GM18520 (cell line): ENCODE measurements around the gene STOX2.
"Not testable (repeated sequence)": the region's sequence is repeated elsewhere in the genome, so short reads cannot be mapped to it uniquely, and the experiment has no call there.

Experiments used
- ATAC-seq: cut with Tn5 transposase; IDR thresholded peaks from one replicate; pipeline ENCODE4 v1.9.1; 2021; ENCODE audit not compliant: unreplicated experiment

STOX2 gene

DNA sequence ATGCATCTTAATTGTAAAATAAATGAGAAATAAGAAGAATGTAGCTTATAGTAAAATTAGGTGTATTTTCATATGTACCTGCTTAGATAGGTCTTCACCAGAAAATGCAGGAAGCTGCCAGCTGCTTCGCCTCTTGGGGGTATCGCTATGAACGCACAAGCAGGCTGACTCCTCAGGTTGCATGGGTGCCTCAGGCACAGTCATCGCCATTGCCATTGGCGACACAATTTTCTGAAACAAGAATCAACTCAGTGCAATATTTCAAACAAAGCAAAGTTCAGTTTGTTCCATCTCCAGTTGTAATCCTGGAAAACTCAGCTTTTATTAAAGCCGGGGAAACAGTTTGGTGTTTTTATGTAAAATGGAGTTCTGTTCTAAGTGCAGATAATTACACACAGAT lies 29.7 kb downstream of the STOX2 start:
- ATAC-seq = no peak

DNA sequence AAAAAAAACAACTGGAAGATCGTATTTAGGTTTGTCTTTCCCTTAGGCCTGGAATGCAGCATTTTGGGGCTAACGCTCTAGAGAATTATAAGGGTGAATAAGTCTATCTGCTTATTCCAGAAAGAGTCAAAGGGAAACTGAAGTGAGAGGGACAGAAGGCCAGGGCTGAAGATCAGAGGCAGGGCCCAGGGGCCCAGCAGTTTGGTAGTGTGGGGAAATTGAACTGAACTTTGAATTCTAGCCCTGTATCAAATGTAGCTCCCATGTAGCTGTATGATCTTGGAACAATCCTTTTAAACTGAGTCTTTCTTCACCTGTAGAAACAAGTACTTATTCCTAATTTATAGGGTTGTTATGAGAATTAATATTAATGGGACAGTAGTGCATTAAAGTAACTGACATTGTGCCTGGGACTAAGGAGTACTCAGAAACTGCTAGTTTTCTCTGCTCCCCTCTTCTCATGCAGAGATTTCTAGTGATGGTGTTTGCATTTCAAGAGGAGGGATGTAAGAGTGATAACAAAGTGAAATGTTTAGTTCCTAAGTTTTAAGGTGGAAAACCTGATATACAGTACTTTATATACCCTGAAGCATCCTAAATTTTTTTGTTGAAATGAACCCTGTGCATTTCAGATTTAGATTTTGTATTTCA lies 30.4 kb downstream of the STOX2 start:
- no peak for ATAC-seq

DNA sequence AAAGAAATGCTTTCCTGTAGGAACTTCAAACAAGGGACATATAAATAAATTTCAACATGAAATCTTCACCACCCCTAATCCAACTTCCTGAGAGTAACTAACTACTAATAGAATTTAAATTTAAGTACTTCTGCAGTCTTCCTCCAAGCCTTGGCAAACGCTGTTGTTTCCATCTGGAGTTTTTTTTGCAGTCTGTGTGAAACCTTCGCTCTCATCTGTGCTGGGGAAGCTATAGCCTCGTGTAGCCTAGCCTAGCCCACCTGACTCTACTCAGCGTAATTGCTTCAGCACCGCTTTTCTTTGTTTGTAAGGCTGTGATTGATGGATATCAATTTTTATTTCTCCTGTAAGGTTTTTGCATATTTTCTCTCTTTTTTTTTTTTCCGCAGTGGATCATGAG lies 30.9 kb downstream of the STOX2 start:
- no peak for ATAC-seq

DNA sequence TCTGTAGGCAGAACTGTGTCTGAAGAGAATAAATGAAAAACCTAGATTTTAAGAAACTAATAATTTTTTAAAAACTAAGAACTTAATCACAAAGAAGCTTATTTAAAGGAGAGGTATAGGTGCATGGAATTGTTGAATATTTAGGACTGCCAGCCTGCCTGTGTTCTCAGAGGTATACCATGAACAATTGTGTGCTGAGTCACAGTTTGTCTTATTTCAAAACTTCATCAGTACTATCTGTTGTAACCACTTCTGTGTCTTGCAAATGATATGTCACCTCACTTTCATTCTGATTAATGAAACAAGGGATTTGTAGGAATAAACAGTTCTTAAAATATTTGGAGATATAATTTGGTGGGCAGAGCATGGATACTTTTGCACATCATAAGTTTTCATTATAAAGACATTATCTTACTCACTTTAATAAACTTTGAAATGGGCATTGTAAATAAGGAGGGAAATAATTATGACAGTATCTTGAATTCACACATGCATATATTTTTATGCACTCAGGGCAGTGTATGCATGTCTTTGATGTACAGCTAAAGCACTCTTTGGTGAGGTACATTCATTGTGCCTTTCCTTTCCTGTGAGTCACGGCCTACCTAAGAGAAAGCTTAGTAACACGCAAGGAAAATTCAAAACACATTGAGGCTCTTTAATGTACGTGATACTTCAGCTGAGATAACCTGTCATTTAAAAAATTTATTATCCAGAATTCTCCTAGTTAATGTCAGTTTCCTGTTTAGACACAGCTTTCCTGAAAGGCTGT lies 31.7 kb downstream of the STOX2 start:
- ATAC-seq = no peak

DNA sequence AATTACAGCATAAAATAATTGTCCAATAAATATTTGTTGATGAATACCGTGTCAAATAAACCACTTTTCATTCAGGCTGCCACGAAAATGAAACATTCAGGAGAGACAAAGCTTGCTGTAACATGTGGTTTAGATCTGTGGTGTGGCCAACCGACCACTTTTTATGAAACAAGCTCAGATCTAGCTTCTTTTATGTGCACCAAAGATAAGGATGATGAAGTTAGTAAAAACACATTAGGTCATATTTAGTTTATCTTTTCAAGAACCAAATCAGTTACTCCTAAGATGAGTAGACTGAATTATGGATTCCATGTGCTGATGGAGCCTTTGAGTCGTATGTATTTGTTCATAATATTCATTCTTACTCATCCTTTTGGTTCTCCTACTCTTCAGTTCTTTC lies 35.8 kb downstream of the STOX2 start:
- ATAC-seq = no peak

DNA sequence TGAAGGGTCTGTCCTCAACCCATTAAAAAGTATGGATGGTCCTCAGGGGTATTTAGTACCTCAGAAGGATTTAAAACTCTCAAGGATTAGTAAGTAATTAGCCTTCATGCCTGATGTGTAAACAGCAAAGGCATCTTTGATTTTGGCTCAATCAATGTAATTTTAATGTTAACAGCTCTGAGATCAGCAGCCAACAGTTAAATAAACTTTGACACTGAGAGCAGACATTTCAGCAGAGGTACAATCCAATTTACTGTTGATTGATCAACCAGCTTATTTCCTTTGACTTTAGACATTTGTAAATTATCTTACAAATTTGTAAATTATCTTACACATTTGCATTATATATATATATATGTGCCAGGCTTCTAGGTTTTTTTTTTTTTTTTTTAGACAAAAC lies 36.9 kb downstream of the STOX2 start:
- ATAC-seq = no peak

DNA sequence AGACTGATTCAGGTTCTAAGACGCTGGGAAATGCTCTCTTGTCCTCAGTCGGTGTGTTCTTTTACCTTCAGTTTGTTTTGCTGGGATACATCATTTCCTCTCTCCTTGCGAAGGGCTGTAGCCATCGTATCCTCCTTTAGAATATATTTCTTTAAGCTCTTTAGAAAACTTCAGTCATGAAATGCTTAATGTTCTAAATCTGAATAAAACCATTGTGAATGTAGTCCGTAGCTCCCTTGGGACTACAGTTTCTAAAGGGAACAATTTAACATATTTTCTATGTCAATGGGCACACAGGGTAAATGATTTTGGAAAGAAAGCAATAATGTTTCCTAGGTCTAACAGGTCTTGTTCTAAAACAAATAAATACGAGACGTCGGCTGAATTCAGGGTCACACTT lies 40.6 kb downstream of the STOX2 start:
- ATAC-seq = no peak

DNA sequence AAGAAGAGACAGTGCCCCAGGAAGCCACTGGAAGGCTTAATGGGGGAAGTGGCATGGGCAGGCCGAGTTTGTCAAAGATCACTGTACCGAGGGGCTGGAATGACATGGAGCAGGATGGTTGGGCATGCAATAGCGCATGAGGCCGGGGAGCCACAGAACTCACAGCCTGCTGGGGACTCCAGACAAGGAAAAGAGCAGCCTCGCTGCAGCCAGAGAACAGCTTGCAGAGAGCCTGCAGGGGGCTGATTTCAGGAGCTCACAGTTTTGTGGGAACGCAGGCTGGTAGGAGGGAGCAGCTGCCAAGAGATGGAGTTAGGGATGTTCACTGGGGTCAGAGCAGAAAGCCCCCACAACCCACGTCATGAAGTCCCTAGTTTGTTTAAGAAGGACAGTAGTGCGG lies 45.4 kb downstream of the STOX2 start:
- ATAC-seq = no peak

DNA sequence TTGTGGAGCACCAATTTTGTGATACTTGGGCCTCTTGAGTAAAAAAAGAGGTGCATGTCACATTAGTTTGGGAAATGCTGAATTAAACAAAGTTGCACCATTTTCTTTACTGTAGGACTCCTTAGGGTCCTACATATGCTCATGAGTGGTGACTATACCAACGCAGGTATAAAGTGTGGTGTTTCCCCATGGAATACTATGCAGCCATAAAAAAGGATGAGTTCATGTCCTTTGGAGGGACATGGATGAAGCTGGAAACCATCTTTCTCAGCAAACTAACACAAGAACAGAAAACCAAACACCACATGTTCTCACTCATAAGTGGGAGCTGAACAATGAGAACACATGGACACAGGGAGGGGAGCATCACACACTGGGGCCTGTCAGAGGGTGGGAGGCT lies 47.5 kb downstream of the STOX2 start:
- not testable (repeated sequence) for ATAC-seq

DNA sequence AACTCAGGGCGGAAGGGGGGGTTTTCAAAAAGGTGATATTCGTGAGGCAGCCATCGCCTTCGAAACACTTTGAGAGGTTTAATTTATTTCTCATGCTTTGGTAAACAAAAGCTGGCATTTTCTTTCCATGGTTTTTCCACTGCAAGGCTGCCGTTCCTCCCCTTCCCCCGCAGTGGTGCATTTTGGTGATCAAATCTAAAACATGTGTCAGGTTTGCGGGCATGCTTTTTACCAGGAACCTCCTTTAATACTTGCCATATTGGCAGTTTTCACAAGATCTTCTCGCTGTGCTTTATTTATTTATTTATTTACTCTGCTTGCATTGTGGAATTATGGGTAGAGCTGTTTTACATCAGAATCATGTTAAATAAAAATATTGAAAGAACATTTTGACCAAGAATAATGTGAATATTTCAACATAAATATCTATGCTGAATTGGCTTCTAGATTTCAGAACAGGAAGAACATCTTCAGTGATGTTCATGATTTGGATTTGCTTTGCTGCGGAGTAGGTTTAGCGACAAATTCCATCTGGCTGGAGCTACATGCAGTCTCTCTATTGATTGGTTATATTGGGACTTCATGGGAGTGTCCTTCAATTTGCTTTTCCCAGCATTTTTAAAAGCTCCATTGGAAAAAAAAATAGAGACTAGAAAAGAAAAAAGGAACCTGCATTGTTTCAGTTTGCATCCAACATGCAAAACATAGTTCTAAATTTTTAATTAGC lies 54.4 kb downstream of the STOX2 start:
- ATAC-seq = no peak

DNA sequence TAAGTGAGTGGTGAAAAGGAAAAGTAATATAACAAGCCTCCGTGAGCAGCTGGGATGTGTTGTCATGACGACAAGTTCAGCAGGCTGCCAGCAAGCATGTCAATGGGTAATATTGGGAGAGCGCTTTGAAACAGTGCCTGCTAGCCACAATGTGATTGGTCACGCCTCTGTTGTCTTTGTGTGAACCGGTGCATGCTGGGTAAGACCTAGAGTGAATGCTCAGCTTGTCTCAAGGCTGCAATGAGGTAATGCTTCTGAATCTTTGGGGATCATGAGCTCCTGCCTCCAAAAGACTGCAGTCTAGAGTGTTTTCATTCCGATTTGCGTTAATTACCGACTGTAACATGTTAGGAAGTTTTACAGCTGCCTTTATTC lies 54.9 kb downstream of the STOX2 start:
- no peak for ATAC-seq

DNA sequence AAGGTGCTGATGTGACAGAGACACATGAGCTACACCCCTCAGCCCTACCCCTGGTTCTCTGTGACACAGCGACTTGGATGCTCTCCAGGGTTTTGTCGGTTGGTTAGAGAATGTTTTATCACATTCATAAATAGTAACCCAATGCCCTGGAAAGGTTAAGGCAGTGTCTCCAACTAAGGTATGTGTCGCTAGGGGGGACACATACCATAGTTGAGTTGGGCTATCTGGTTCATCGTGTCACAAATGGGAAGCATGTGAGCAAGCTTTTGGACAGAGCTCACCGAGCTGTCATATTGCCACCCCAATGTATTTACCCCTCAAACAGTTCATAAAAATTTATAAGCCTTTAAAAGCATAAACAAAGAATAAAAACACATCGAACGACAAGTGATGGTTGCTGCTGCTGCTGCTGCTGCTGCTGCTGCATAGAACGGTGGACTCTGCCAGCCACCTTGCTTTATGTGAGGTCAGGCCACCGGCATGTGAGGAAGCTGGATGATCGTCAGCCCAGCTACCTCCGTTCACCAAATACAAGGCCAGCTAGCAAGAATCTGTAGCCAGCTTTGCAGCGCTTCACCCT lies 55.9 kb downstream of the STOX2 start:
- no peak for ATAC-seq

DNA sequence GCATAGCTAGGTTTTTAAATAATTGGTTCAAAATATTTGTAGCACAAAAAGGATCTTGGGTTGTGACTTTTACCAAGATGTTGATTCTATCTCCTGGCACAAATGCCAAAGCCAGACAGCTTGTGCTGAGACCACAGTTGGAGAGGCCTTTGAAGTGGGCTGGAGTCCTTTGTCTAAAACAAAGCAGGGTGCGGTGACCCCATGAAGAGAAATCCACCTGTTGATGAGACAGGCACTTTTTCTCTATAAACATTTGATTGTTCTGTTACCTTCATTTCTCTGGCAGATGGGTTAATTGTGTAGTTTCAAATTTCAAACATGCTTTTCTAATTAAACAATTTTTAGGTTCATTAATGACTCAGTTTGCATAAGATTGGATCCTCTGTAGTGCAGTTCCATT lies 56.7 kb downstream of the STOX2 start:
- no peak for ATAC-seq

DNA sequence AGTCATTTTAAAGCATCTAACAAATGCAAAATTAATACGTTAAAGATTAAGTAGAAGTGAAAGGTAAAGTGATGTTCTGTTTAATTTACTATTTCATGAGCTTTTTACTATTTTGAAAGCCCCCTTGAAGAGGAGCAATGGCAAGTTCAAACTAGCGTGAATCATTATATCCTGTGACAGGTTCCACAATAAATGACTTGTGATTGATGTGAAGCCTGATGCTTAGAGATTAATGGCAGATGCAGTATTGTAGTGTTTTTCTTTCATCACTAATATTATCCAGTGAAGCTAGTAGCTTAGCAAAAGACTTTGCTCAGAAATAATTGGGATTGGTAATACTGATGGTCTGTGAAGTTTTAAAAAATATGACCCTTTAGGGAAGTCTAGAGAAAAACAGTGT lies 57.3 kb downstream of the STOX2 start:
- no peak for ATAC-seq

DNA sequence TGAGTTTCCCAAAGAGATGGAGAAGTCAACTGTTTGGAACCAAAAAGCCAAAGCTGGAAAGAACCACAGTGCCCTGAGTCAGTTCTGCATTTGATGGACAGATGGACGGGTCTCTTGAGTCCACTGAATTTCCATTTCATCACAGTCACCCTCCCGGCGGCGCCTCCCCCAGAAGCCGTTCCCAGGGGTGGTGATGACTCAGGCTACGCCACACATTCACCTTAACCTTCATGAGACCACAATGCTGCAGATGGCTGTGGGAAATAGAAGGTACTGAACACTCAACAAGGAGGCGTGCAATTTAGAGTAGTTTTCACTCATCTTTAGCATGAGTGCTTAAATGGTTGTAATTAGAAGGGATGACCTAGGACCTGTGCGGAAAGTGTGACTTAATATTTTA lies 61.3 kb downstream of the STOX2 start:
- no peak for ATAC-seq

DNA sequence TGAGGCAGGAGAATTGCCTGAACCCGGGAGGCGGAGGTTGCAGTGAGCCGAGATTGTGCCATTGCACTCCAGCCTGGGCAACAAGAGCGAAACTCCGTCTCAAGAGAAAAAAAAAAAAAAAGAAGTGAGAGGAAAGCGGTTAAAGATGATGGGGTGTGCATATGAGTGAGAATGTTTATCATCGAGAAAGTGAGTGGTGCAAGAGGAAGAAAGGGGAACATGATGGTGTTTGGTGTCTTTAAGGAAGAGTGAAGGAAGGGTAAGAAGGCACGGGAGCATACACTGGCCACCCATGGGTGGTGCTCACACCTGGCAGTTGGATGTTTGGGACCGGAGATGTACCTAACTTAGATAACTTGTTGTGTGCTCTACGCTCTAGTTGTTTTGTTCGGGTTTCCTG lies 62.2 kb downstream of the STOX2 start:
- ATAC-seq = no peak

DNA sequence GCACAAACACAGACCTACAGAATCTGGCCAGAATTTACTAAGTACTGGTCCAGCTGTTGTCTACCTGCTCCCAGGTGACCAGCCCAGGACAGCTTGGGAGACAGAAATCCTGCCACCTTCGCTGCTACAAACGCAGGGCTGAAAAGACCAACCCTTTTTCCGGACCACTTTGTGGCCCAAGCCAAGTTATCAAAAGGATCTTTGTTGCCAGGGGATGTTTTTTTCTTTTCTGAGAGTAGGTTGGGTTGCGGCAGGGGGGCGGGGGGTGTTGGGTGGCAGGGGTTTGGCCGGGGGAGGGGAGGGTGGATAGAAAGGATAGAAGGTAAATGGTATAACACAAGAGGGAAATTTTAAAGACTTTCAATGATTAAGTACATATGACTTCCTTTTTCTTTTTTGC lies 63.4 kb downstream of the STOX2 start:
- ATAC-seq = no peak

DNA sequence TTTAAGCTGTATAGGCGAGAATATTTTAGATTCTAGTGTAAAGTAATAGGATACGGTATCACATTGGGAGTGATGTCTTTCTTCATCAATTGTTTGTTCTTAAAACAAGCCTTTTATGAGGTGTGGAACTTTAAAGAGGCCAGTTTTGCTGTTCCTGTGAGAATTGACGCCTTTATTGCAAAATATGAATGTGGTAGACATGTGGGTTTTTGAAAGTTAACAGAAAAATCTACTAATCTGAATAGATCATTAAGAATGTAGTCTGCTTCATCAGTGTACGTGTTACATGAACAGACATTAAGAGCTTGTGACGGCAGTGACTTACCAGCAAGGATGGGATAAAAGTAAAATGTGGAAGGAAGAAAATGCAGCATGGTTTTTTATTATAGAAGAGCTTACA lies 63.8 kb downstream of the STOX2 start:
- ATAC-seq = no peak

DNA sequence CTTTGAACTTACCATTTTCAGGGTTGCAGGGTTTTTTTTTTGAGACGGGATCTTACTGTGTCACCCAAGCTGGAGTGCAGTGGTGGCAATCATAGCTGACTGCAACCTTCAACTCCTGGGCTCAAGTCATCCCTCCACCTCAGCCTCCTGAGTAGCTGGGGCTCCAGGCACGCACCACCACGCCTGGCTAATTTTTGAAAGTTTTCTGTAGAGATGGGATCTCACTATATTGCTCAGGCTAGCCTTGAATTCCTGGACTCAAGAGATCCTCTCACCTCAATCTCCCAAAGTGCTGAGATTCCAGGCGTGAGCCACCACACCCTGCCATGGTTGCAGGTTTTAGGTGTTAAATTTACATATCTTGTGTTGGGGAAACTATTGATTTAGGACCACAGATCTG lies 64.5 kb downstream of the STOX2 start:
- no peak for ATAC-seq

DNA sequence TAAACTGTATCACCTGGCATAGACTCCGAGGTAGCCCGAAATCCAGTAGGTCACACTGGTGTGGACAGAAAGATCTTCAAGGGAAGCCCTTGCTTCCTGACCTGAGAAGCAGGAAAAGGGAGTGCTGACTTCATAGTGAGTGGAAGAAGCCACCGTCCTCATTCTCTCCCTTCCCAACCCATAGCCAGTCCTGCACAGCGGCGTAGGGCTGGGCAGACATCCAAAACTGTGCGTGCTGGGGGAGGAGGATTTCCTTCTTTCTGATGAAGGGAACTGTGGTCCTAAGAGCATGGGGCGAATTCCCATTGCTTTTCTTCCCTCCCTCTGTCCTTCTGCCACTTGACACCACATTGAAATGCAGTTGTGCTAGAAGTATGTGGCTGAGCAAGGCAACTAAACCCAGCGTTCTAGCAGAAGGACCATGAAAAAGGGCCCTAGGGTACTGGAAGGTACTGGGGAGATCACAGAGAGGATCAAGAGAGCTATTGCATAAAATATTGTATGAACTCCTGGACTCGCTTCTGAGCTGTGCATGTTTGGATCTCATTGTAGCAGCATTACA lies 66.9 kb downstream of the STOX2 start:
- ATAC-seq = no peak

DNA sequence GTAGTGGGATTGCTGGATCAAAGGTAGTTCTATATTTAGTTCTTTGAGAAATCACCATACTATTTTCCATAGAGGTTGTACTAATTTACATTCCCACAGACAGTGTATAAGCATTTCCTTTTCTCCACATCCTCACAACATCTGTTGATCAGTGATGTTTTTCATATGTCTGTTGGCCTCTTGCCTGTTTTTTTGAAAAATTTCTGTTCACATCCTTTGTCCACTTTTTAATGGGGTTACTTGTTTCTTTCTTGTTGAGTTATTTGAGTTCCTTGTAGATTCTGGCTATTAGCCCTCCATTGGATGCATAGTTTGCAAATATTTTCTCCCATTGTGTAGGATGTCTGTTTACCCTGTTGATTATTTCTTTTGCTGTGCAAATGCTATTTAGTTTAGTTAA lies 72.6 kb downstream of the STOX2 start:
- no peak for ATAC-seq

DNA sequence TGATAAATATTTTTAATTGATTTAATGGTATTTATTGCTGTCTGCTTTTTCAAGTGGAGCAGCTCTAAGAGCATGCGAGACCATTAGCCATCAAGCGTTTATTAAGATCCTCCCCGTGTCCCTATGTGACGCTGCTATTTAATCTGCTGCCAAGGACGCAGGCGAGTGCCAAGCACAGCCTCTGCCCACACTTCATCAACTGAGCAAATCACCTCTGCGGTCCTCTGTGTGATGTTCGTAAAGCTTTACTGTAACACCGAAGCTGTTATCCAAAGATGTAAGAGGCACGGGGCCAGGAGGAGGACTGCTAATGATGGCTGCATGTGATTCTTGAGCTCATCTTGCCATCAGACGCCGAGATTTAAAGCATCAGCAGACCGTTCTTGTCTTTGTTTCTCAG lies 79.5 kb downstream of the STOX2 start:
- ATAC-seq = no peak
